ENCODE results near the gene LINC00237.

The LINC00237 gene

DNA sequence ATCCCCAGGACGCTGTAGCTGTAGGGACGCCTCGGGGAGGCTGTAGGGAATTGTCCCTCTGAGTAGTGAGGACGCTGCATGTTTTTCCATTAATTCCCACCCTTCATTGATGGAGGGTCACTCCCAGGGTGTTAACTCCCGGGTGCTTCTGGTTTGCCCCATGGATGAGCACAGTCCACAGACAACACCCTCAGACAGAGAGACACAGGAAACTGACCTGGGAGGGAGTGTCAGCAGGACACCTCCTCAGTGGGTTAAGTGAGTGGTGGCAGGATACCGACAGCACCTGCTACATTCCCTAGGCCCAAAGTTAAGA, 53.5 kb downstream of the LINC00237 start:
- Histone ChIP-seq H3K4me3 (ENCODE audit: low read length) (no peak overlapping the region), H3K9me3 (ENCODE audit: insufficient read depth, low read length) (no peaks in the 10 kb centered on the region), H3K9ac (ENCODE audit: low read length) (no peak overlapping the region), H3K4me1 (ENCODE audit: low read length) (no peaks in the 10 kb centered on the region), H3K4me2 (ENCODE audit: low read length) (no peak overlapping the region), H4K20me1 (ENCODE audit: insufficient read depth, low read length) (no peaks in the 10 kb centered on the region), H3K27me3 (ENCODE audit: low read depth, low read length) (peaks cover 24% of the 10 kb centered on the region), H3K79me2 (ENCODE audit: low read length) (no peaks in the 10 kb centered on the region), H3K36me3 (replicated peaks; ENCODE audit: low read depth, low read length) (no peaks in the 10 kb centered on the region), H2AFZ (ENCODE audit: low read depth, low read length) (no peak overlapping the region), H3K27ac (ENCODE audit: low read length) (no peak overlapping the region)
- TF ChIP-seq EZH2phosphoT487 (IDR thresholded peaks at IDR 0.05; ENCODE audit: low read depth) (no peak), CTCF (IDR thresholded peaks at IDR 0.05; ENCODE audit: low read depth, low read length) (no peak)

DNA sequence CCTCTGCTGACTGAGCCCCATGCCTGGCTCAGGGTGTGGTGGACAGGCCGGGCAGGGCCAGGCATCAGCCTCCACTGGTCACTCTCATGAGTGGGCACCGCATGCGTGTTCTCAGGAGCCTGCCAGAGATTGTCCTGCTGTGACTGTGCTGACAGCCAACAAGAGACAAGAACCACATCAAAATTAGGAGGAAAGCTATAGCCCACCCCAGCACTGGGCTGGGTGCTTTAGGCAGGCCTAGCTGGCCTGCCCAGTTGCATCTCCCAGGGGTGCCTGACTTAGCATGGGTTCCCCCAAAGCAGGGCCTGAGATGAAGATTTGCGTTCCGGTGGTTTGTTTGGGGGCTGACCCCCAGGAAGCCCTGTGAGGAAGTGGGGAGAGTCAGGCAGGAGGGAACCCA, 53.9 kb downstream of the LINC00237 start:
- no peak overlapping the region for H2AFZ ChIP-seq (ENCODE audit: low read depth, low read length)
- no peak overlapping the region for H3K9ac ChIP-seq (ENCODE audit: low read length)
- TF ChIP-seq CTCF (IDR thresholded peaks at IDR 0.05; ENCODE audit: low read depth, low read length), result no peak
- TF ChIP-seq EZH2phosphoT487 (IDR thresholded peaks at IDR 0.05; ENCODE audit: low read depth), result no peak
- no peaks in the 10 kb centered on the region for H3K9me3 ChIP-seq (ENCODE audit: insufficient read depth, low read length)
- H3K4me3 ChIP-seq (ENCODE audit: low read length), result no peak overlapping the region
- H3K27me3 ChIP-seq (ENCODE audit: low read depth, low read length), result peaks cover 26% of the 10 kb centered on the region
- no peak overlapping the region for H3K4me2 ChIP-seq (ENCODE audit: low read length)
- no peaks in the 10 kb centered on the region for H3K79me2 ChIP-seq (ENCODE audit: low read length)
- H3K27ac ChIP-seq (ENCODE audit: low read length), result no peak overlapping the region
- no peaks in the 10 kb centered on the region for H4K20me1 ChIP-seq (ENCODE audit: insufficient read depth, low read length)
- no peaks in the 10 kb centered on the region for H3K36me3 ChIP-seq (replicated peaks; ENCODE audit: low read depth, low read length)
- no peaks in the 10 kb centered on the region for H3K4me1 ChIP-seq (ENCODE audit: low read length)

GRCh38 chr20:21050710-21051109, 55.4 kb downstream of the LINC00237 start:
- Histone ChIP-seq H3K79me2 (ENCODE audit: low read length) (no peaks in the 10 kb centered on the region), H3K36me3 (replicated peaks; ENCODE audit: low read depth, low read length) (no peaks in the 10 kb centered on the region), H4K20me1 (ENCODE audit: insufficient read depth, low read length) (no peaks in the 10 kb centered on the region), H3K9me3 (ENCODE audit: insufficient read depth, low read length) (no peaks in the 10 kb centered on the region), H3K27ac (ENCODE audit: low read length) (no peak overlapping the region), H3K4me2 (ENCODE audit: low read length) (no peak overlapping the region), H2AFZ (ENCODE audit: low read depth, low read length) (no peak overlapping the region), H3K27me3 (ENCODE audit: low read depth, low read length) (peaks cover 21% of the 10 kb centered on the region), H3K9ac (ENCODE audit: low read length) (no peak overlapping the region), H3K4me1 (ENCODE audit: low read length) (no peaks in the 10 kb centered on the region), H3K4me3 (ENCODE audit: low read length) (no peak overlapping the region)
- no peak for TF ChIP-seq CTCF (IDR thresholded peaks at IDR 0.05; ENCODE audit: low read depth, low read length)
- TF ChIP-seq EZH2phosphoT487 (IDR thresholded peaks at IDR 0.05; ENCODE audit: low read depth), result no peak

- Histone ChIP-seq H3K79me2 (ENCODE audit: low read length) (no peaks in the 10 kb centered on the region), H3K4me1 (ENCODE audit: low read length) (no peaks in the 10 kb centered on the region), H3K4me3 (ENCODE audit: low read length) (no peak overlapping the region), H3K27me3 (ENCODE audit: low read depth, low read length) (peaks cover 10% of the 10 kb centered on the region), H2AFZ (ENCODE audit: low read depth, low read length) (no peak overlapping the region), H4K20me1 (ENCODE audit: insufficient read depth, low read length) (no peaks in the 10 kb centered on the region), H3K27ac (ENCODE audit: low read length) (no peak overlapping the region), H3K9ac (ENCODE audit: low read length) (no peak overlapping the region), H3K36me3 (replicated peaks; ENCODE audit: low read depth, low read length) (no peaks in the 10 kb centered on the region), H3K4me2 (ENCODE audit: low read length) (no peak overlapping the region), H3K9me3 (ENCODE audit: insufficient read depth, low read length) (no peaks in the 10 kb centered on the region)
- TF ChIP-seq CTCF (IDR thresholded peaks at IDR 0.05; ENCODE audit: low read depth, low read length), result no peak
- no peak for TF ChIP-seq EZH2phosphoT487 (IDR thresholded peaks at IDR 0.05; ENCODE audit: low read depth)
Measured at GRCh38 chr20:21049305-21049828, 56.8 kb downstream of the LINC00237 start.

Data from OCI-LY3 (cell line).